Nephron progenitor cell (in vitro differentiated cells): Measurements from ENCODE around the gene SLC35C1.
"Not testable (repeated sequence)": the region's sequence is repeated elsewhere in the genome, so short reads cannot be mapped to it uniquely, and the experiment has no call there.

Experiments
- DNase-seq: peaks from one replicate; pipeline ENCODE4 v3.0.0; 2021
- H3K27ac Mint-ChIP-seq: 2 replicates; pipeline ENCODE4 v1.8.0; 2021; ENCODE audit warnings: mild to moderate bottlenecking, moderate library complexity, mixed read lengths
- H3K27me3 Mint-ChIP-seq: 2 replicates; pipeline ENCODE4 v1.8.0; 2021; ENCODE audit warnings: mild to moderate bottlenecking, low read depth, mixed read lengths; ENCODE audit not compliant: poor library complexity
- H3K36me3 Mint-ChIP-seq: 2 replicates; pipeline ENCODE4 v1.8.0; 2021; ENCODE audit warnings: low read depth, mixed read lengths
- H3K4me1 Mint-ChIP-seq: 2 replicates; pipeline ENCODE4 v1.8.0; 2021; ENCODE audit warnings: mixed read lengths
- H3K4me3 Mint-ChIP-seq: 2 replicates; pipeline ENCODE4 v1.8.0; 2021; ENCODE audit warnings: mild to moderate bottlenecking, moderate library complexity, mixed read lengths
- H3K9me3 Mint-ChIP-seq: 2 replicates; pipeline ENCODE4 v1.8.0; 2021; ENCODE audit warnings: mild to moderate bottlenecking, moderate library complexity, mixed read lengths
- TF ChIP-seq, protein P1 (sequence below): fragments of 200-600 bp; sonication (generic); IDR thresholded peaks from 2 replicates; pipeline ENCODE4 v1.5.0; 2021; ENCODE audit warnings: antibody characterized with exemption

The SLC35C1 gene

DNA sequence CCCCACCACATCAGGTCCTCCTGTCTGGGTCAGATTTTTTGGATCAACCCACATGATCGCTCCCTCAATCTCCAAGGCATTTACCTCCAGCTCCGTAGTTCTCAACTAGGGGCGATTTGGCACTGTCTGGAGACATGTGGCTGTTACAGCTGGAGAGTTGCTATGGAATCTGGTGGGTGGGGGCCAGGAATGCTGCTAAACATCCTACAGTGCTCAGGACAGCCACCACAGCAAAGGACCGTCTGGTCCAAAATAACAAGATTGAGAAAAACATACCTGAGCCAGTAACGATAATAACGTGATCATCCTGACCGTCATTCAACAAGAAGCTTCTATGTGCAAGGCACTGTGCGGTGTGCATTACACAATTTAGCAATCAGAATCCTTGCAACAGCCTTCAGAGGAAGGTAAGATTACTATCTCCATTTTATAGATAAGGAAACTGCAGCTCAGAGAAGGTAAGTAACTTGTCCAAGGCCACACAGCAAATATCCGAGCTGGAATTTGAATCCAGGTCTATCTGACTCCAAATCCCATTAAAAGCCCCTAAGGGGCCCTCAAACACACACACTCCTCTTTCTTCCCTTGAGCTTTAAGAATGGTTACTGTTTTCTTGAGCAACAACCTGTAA, 28.0 kb downstream of the SLC35C1 start:
- Mint-ChIP-seq H3K27ac (no peak overlapping the region), H3K4me3 (no peak overlapping the region), H3K36me3 (no peaks in the 10 kb centered on the region), H3K4me1 (no peaks in the 10 kb centered on the region), H3K9me3 (peaks cover 1% of the 10 kb centered on the region), H3K27me3 (peaks cover 54% of the 10 kb centered on the region)
- TF ChIP-seq, protein P1, sequence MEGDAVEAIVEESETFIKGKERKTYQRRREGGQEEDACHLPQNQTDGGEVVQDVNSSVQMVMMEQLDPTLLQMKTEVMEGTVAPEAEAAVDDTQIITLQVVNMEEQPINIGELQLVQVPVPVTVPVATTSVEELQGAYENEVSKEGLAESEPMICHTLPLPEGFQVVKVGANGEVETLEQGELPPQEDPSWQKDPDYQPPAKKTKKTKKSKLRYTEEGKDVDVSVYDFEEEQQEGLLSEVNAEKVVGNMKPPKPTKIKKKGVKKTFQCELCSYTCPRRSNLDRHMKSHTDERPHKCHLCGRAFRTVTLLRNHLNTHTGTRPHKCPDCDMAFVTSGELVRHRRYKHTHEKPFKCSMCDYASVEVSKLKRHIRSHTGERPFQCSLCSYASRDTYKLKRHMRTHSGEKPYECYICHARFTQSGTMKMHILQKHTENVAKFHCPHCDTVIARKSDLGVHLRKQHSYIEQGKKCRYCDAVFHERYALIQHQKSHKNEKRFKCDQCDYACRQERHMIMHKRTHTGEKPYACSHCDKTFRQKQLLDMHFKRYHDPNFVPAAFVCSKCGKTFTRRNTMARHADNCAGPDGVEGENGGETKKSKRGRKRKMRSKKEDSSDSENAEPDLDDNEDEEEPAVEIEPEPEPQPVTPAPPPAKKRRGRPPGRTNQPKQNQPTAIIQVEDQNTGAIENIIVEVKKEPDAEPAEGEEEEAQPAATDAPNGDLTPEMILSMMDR: no peak
- DNase-seq: no peak

DNA sequence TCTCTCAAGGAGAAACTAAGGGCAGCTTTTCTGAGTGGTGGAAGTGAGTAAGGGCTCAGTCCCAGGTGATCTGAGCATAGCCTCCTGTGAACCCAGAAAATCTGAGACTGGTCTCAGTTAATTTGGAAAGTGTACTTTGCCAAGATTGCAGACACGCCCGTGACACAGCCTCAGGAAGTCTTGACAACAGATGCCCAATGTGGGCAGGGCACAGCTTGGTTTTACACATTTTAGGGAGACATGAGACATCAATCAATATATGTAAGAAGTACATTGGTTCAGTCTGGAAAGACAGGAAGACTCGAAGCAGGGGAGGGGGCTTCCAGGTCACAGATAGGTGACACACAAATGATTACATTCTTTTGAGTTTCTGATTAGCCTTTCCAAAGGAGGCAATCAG, 28.8 kb downstream of the SLC35C1 start:
- no peak for DNase-seq
- Mint-ChIP-seq H3K4me3 (no peak overlapping the region), H3K36me3 (no peaks in the 10 kb centered on the region)

DNA sequence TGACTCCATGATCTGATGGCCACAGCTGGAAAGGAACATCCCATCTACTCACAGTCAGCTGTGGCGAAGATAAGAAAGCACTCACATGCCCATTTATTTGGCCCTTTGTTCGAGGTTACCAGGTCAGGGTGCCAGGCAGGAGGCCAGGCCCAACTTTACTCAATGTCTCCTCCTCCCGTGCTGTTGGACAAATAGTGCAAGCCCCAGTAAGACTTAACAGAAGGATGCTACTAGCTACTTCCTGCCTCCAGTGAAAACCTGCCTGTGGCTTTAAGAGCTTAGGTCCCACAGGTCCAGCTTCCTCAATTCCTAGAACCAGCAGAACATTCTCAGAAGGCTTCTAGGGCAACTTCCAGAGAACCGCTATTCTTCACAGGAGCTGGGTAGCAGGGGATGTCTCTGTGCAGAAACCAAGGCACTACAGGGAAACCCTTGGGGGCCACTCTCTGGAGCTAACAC, 29.4 kb downstream of the SLC35C1 start:
- TF ChIP-seq, protein P1: no peak
- no peak overlapping the region for H3K27ac Mint-ChIP-seq
- H3K27me3 Mint-ChIP-seq: peaks cover 51% of the 10 kb centered on the region
- no peak overlapping the region for H3K4me3 Mint-ChIP-seq
- H3K9me3 Mint-ChIP-seq: peaks cover 4% of the 10 kb centered on the region
- no peaks in the 10 kb centered on the region for H3K4me1 Mint-ChIP-seq
- no peak for DNase-seq
- no peaks in the 10 kb centered on the region for H3K36me3 Mint-ChIP-seq

More for the DNA sequence above, 28.8 kb downstream of the SLC35C1 start:
- no peak overlapping the region for H3K27ac Mint-ChIP-seq
- TF ChIP-seq, protein P1: no peak
- H3K27me3 Mint-ChIP-seq: peaks cover 54% of the 10 kb centered on the region
- H3K4me1 Mint-ChIP-seq: no peaks in the 10 kb centered on the region
- peaks cover 4% of the 10 kb centered on the region for H3K9me3 Mint-ChIP-seq

DNA sequence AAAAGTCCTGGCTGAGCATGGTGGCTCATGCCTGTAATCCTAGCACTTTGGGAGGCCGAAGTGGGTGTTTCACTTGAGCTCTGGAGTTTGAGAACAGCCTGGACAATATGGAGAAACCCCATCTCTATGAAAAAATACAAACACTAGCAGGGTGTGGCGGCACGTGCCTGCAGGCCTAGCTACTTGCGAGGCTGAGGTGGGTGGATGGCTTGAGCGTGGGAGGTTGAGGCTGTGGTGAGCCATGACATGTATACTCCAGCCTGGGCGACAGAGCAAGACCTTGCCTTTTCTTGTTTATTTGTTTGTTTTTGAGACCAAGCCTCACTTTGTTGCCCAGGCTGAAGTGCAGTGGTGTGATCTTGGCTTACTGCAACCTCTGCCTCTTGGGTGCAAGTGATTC, 34.3 kb downstream of the SLC35C1 start:
- Mint-ChIP-seq H3K27me3 (peaks cover 74% of the 10 kb centered on the region), H3K27ac (no peak overlapping the region)

DNA sequence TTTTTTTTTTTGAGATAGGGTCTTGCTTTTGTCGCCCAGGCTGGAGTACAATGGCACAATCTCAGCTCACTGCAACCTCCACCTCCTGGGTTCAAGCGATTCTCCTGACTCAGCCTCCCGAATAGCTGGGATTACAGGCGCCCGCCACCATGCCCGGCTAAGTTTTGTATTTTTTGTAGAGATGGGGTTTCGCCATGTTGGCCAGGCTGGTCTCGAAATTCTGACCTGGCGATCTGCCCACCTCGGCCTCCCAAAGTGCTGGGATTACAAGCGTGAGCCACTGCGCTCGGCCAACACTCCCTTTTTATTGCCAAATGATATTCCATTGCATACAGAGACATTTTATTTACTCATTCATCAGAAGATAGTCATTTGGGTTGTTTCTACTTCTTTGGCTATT, 35.3 kb downstream of the SLC35C1 start:
- not testable (repeated sequence) for H3K36me3 Mint-ChIP-seq, H3K4me3 Mint-ChIP-seq, DNase-seq, H3K4me1 Mint-ChIP-seq, H3K27ac Mint-ChIP-seq
- Mint-ChIP-seq H3K9me3 (peaks cover 22% of the 10 kb centered on the region), H3K27me3 (peaks cover 81% of the 10 kb centered on the region)

More for the DNA sequence above, 34.3 kb downstream of the SLC35C1 start:
- peaks cover 22% of the 10 kb centered on the region for H3K9me3 Mint-ChIP-seq
- peaks cover 5% of the 10 kb centered on the region for H3K4me1 Mint-ChIP-seq
- DNase-seq: no peak
- no peaks in the 10 kb centered on the region for H3K36me3 Mint-ChIP-seq
- TF ChIP-seq, protein P1: no peak
- H3K4me3 Mint-ChIP-seq: no peak overlapping the region

DNA sequence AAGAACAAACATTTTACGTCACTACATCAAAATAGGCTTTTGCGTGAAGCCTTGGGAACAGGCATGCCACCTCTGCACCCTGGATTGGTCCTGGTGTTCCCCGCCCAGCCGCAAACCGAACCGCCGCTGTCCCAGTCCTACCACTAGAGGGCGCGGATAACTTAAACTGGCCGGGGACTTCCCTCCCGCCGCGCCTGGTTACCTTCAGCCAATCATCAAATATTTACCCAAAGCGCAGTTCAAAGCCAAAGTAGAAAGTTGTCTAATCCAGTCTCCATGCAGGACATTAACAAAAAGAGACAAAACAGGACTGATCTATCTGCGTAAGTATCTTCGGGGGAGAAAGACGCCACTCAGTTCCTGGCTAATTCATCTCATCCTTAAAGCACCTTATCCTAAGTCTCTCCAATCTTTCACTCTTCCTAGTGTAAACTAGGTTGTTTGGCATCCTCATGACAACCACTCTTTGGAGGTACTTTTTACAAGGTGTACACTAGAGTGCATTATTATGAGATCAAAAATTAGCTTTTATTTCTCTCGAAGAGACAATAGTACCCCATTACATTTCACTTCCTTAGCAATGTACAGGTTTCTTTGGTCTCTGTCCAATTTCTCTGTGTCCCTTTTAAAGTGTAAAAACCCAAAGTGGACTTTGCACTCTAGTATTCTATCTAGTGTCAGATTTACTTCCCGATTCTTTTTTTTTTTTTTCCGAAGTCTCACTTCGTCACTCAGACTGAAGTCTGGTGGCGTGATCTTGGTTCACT, 38.4 kb downstream of the SLC35C1 start:
- peak; percentile 88 for DNase-seq
- Mint-ChIP-seq H3K27ac (no peak overlapping the region), H3K36me3 (no peaks in the 10 kb centered on the region), H3K9me3 (peaks cover 24% of the 10 kb centered on the region), H3K4me3 (no peak overlapping the region), H3K27me3 (peaks cover 70% of the 10 kb centered on the region), H3K4me1 (peaks cover 9% of the 10 kb centered on the region)
- TF ChIP-seq, protein P1: peak; percentile 89
